SK-N-SH (cell line): ENCODE data around the gene MGAT5B.

Experiments used
- CTCF ChIP-seq: fragments of 200-600 bp; sonication (generic); IDR thresholded peaks from 2 replicates; pipeline ENCODE4 v1.6.1; 2017; ENCODE audit warnings: antibody characterized with exemption, mild to moderate bottlenecking, moderate library complexity
- EP300 ChIP-seq, 2 experiments: IDR thresholded peaks; 2 replicates each; pipeline versions ENCODE4 v1.4.0 to v1.6.1; 2012; ENCODE audit warnings: borderline replicate concordance in 1 of 2, low read depth in 1 of 2, low read length in 1 of 2
- EZH2phosphoT487 ChIP-seq: fragments of 200-600 bp; sonication (generic); IDR thresholded peaks from 2 replicates; pipeline ENCODE4 v1.6.1; 2017; ENCODE audit warnings: low read depth, mixed run types, mild to moderate bottlenecking, antibody characterized with exemption, moderate library complexity, borderline replicate concordance
- FOXM1 ChIP-seq: IDR thresholded peaks from 2 replicates; pipeline ENCODE4 v1.4.0; 2012; ENCODE audit warnings: low read depth, mild to moderate bottlenecking
- NFIC ChIP-seq: IDR thresholded peaks from 2 replicates; pipeline ENCODE4 v1.4.0; 2012; ENCODE audit warnings: borderline replicate concordance
- PBX3 ChIP-seq: IDR thresholded peaks from 2 replicates; pipeline ENCODE4; 2012
- POLR2AphosphoS5 ChIP-seq: IDR thresholded peaks from 2 replicates; pipeline ENCODE4 v1.6.1; 2012; ENCODE audit warnings: low read depth, low read length
- RCOR1 ChIP-seq: fragments of 150-350 bp; IDR thresholded peaks from 2 replicates; pipeline ENCODE4 v1.6.1; 2017; ENCODE audit warnings: antibody characterized with exemption, low read length
- REST ChIP-seq: IDR thresholded peaks from 2 replicates; pipeline ENCODE4 v1.6.1; 2012; ENCODE audit warnings: mild to moderate bottlenecking, low read depth, low read length, moderate library complexity
- SIN3A ChIP-seq: IDR thresholded peaks from 2 replicates; pipeline ENCODE4 v1.6.1; 2012; ENCODE audit warnings: low read depth, mild to moderate bottlenecking, low read length, moderate library complexity, borderline replicate concordance
- TCF12 ChIP-seq: IDR thresholded peaks from 2 replicates; pipeline ENCODE4 v1.4.0; 2012
- TEAD4 ChIP-seq: IDR thresholded peaks from 2 replicates; pipeline ENCODE4 v1.4.0; 2012; ENCODE audit warnings: mild to moderate bottlenecking, borderline replicate concordance; ENCODE audit not compliant: insufficient read depth
- USF2 ChIP-seq: fragments of 150-350 bp; IDR thresholded peaks from 2 replicates; pipeline ENCODE4 v1.6.1; 2017; ENCODE audit warnings: antibody characterized with exemption, low read length, low read depth, borderline replicate concordance

GRCh38 chr17:76852843-76853242 lies 15.4 kb upstream of the MGAT5B start:
- TF ChIP-seq TCF12 (no peak), CTCF (no peak), REST (no peak), EP300 (IDR thresholded peaks at IDR 0.05; ENCODE audit: borderline replicate concordance in 1 of 2, low read depth in 1 of 2, low read length in 1 of 2) (no peak), EZH2phosphoT487 (no peak), SIN3A (no peak), POLR2AphosphoS5 (no peak), PBX3 (no peak), NFIC (no peak), FOXM1 (no peak), TEAD4 (no peak), USF2 (no peak), RCOR1 (no peak)
